Adipocyte (in vitro differentiated cells): ENCODE measurements around the gene LIMS4.
"Not testable (repeated sequence)": the region's sequence is repeated elsewhere in the genome, so short reads cannot be mapped to it uniquely, and the experiment has no call there.

ENCODE experiments used
- DNase-seq: peaks from one replicate; pipeline ENCODE4 v3.0.0-alpha.2; 2015; ENCODE audit warnings: low read depth
- H3K27me3 ChIP-seq: replicated peaks from 2 replicates; pipeline ENCODE4 v1.7.0; 2013; ENCODE audit warnings: mild to moderate bottlenecking, low read length, moderate library complexity; ENCODE audit not compliant: control insufficient read depth, insufficient read depth
- H3K36me3 ChIP-seq: 2 replicates; pipeline ENCODE4 v1.7.0; 2013; ENCODE audit warnings: low read length, mild to moderate bottlenecking, moderate library complexity; ENCODE audit not compliant: control insufficient read depth, insufficient read depth, severe bottlenecking
- H3K4me1 ChIP-seq: 2 replicates; pipeline ENCODE4 v1.7.0; 2013; ENCODE audit warnings: mild to moderate bottlenecking, low read length, moderate library complexity; ENCODE audit not compliant: control insufficient read depth, insufficient read depth
- H3K4me3 ChIP-seq: 2 replicates; pipeline ENCODE4 v1.7.0; 2013; ENCODE audit warnings: mild to moderate bottlenecking, low read length, moderate library complexity
- H3K9ac ChIP-seq: 2 replicates; pipeline ENCODE4 v1.7.0; 2013; ENCODE audit warnings: mild to moderate bottlenecking, low read length, moderate library complexity
- H3K9me3 ChIP-seq: 2 replicates; pipeline ENCODE4 v1.7.0; 2013; ENCODE audit warnings: mild to moderate bottlenecking, low read length, moderate library complexity; ENCODE audit not compliant: control insufficient read depth

LIMS4 gene

GRCh38 chr2:110474898-110475297 is 2.3 kb upstream of the LIMS4 start:
- H3K27me3 ChIP-seq, DNase-seq, H3K36me3 ChIP-seq, H3K9me3 ChIP-seq, H3K4me3 ChIP-seq, H3K9ac ChIP-seq, H3K4me1 ChIP-seq: not testable (repeated sequence)

GRCh38 chr2:110473059-110473358 is 393 bp upstream of the LIMS4 start:
- H3K9me3 ChIP-seq, result not testable (repeated sequence)

GRCh38 chr2:110468921-110469320 is 3.7 kb downstream of the LIMS4 start:
- H3K4me1 ChIP-seq, H3K27me3 ChIP-seq, H3K9me3 ChIP-seq, H3K9ac ChIP-seq, DNase-seq, H3K36me3 ChIP-seq, H3K4me3 ChIP-seq: not testable (repeated sequence)

More at GRCh38 chr2:110473059-110473358, 393 bp upstream of the LIMS4 start:
- H3K9ac ChIP-seq, H3K4me3 ChIP-seq, DNase-seq, H3K36me3 ChIP-seq, H3K4me1 ChIP-seq, H3K27me3 ChIP-seq: not testable (repeated sequence)

- H3K27me3 ChIP-seq, H3K9ac ChIP-seq, H3K4me3 ChIP-seq, H3K36me3 ChIP-seq, H3K9me3 ChIP-seq, DNase-seq, H3K4me1 ChIP-seq: not testable (repeated sequence)
Observed at GRCh38 chr2:110465312-110465711, 7.3 kb downstream of the LIMS4 start.

- H3K27me3 ChIP-seq, H3K9me3 ChIP-seq, H3K4me3 ChIP-seq, H3K4me1 ChIP-seq, DNase-seq, H3K36me3 ChIP-seq, H3K9ac ChIP-seq: not testable (repeated sequence)
Observed at GRCh38 chr2:110462458-110462857, 10.2 kb downstream of the LIMS4 start.

- H3K36me3 ChIP-seq, H3K4me3 ChIP-seq, H3K9me3 ChIP-seq, H3K27me3 ChIP-seq, H3K9ac ChIP-seq, DNase-seq, H3K4me1 ChIP-seq: not testable (repeated sequence)
Observed at GRCh38 chr2:110460318-110460717, 12.3 kb downstream of the LIMS4 start.

- not testable (repeated sequence) for H3K9ac ChIP-seq, DNase-seq, H3K36me3 ChIP-seq
Observed at GRCh38 chr2:110457214-110457590, 15.4 kb downstream of the LIMS4 start.

GRCh38 chr2:110456291-110457213 is 16.1 kb downstream of the LIMS4 start:
- not testable (repeated sequence) for H3K27me3 ChIP-seq, H3K4me3 ChIP-seq, H3K9ac ChIP-seq, H3K9me3 ChIP-seq, DNase-seq, H3K36me3 ChIP-seq, H3K4me1 ChIP-seq

More at GRCh38 chr2:110457214-110457590, 15.4 kb downstream of the LIMS4 start:
- H3K9me3 ChIP-seq, H3K4me1 ChIP-seq, H3K4me3 ChIP-seq, H3K27me3 ChIP-seq: not testable (repeated sequence)

GRCh38 chr2:110455080-110455670 is 17.4 kb downstream of the LIMS4 start:
- not testable (repeated sequence) for DNase-seq, H3K27me3 ChIP-seq, H3K4me1 ChIP-seq, H3K9me3 ChIP-seq, H3K4me3 ChIP-seq, H3K36me3 ChIP-seq, H3K9ac ChIP-seq

- not testable (repeated sequence) for H3K9ac ChIP-seq, H3K4me3 ChIP-seq, H3K36me3 ChIP-seq, DNase-seq, H3K27me3 ChIP-seq, H3K9me3 ChIP-seq, H3K4me1 ChIP-seq
Observed at GRCh38 chr2:110450951-110451350, 21.7 kb downstream of the LIMS4 start.

GRCh38 chr2:110449127-110449947 is 23.3 kb downstream of the LIMS4 start:
- H3K4me3 ChIP-seq, H3K9me3 ChIP-seq, DNase-seq, H3K36me3 ChIP-seq, H3K27me3 ChIP-seq, H3K9ac ChIP-seq, H3K4me1 ChIP-seq: not testable (repeated sequence)
